HCT116 (cell line): ENCODE data around the gene STKLD1. TPM values are rescaled to one million over a fixed set of nuclear protein-coding genes. Genes with fewer than 3 reads are reported as not detected.

Experiments used
- ATAC-seq: fragments of 200-7000 bp; cut with Tn5 transposase; 2 replicates; pipeline ENCODE4 v1.9.1; 2020; ENCODE audit warnings: mild to moderate bottlenecking, moderate library complexity
- BruUV-seq: library from RNA; stranded (reverse); fragments of 400-500 nt; replicated peaks from 2 replicates; lab custom pipeline; 2021; lab: Mats Ljungman, UMichigan
- CTCF ChIA-PET: fragments of 300-600 bp; sonication (Branson Sonifier 250); formaldehyde crosslinking; loops from one replicate; lab custom pipeline; 2021; ENCODE audit warnings: antibody characterized with exemption; lab: Charles Lee
- POLR2A ChIA-PET: fragments of 300-600, 350-600 bp; sonication (Branson Sonifier 250); formaldehyde crosslinking; loops from one replicate; lab custom pipeline; 2021; ENCODE audit warnings: antibody characterized with exemption; lab: Charles Lee
- RAD21 ChIA-PET, 2 experiments: fragments of 300-600 bp; sonication (Branson Sonifier 250); formaldehyde crosslinking; loops; one replicate each; lab custom pipeline; 2023; ENCODE audit warnings: low total read pairs in 2 of 2; ENCODE audit not compliant: uncharacterized antibody in 2 of 2, unreplicated experiment in 2 of 2, low non-redundant PET in 1 of 2; lab: Charles Lee
- DNase-seq: peaks from one replicate; pipeline ENCODE4 v3.0.0-alpha.2; 2010; ENCODE audit warnings: low read depth, low spot score
- H2AFZ ChIP-seq: fragments of 200-600 bp; shearing (Covaris generic), sonication (generic); 2 replicates; pipeline ENCODE4 v1.6.1; 2017; ENCODE audit warnings: low read depth, mixed run types, mixed read lengths, antibody characterized with exemption, low read length; ENCODE audit not compliant: poor library complexity, severe bottlenecking
- H3K27ac ChIP-seq: 2 replicates; pipeline ENCODE4 v1.5.1; 2012; ENCODE audit warnings: low read depth, low read length
- H3K27me3 ChIP-seq: fragments of 200-600 bp; sonication (generic); 2 replicates; pipeline ENCODE4 v1.6.1; 2016; ENCODE audit warnings: mixed run types, low read length, mixed read lengths; ENCODE audit not compliant: insufficient read depth
- H3K36me3 ChIP-seq, 2 experiments: fragments of 200-500 bp in 1 of 2; fragments of 200-600 bp in 1 of 2; sonication (Bioruptor generic) in 1 of 2; sonication (generic) in 1 of 2; 2 replicates each; pipeline versions ENCODE4 v1.5.1 to v1.6.1; 2014 to 2016; ENCODE audit warnings: low read length in 2 of 2, inconsistent platforms in 1 of 2, mixed read lengths in 1 of 2, mixed run types in 1 of 2; ENCODE audit not compliant: insufficient read depth in 2 of 2, control insufficient read depth in 1 of 2
- H3K4me1 ChIP-seq, 2 experiments: fragments of 200-600 bp in 1 of 2; sonication (generic) in 1 of 2; 2 replicates each; pipeline versions ENCODE4 v1.5.1 to v1.6.1; 2012 to 2017; ENCODE audit warnings: low read length in 2 of 2, inconsistent platforms in 1 of 2, mild to moderate bottlenecking in 1 of 2, mixed read lengths in 1 of 2, mixed run types in 1 of 2, moderate library complexity in 1 of 2; ENCODE audit not compliant: insufficient read depth in 2 of 2, control insufficient read depth in 1 of 2
- H3K4me2 ChIP-seq: fragments of 200-600 bp; sonication (generic); 2 replicates; pipeline ENCODE4 v1.6.1; 2017; ENCODE audit warnings: mixed run types, low read length, mixed read lengths
- H3K4me3 ChIP-seq, 2 experiments: fragments of 200-600 bp in 1 of 2; sonication (generic) in 1 of 2; replicated peaks in 1 of 2; 2 replicates each; pipeline ENCODE4 v1.5.1; 2011 to 2016; ENCODE audit warnings: low read length in 2 of 2, control low read depth in 1 of 2, low read depth in 1 of 2, mild to moderate bottlenecking in 1 of 2, mixed read lengths in 1 of 2, mixed run types in 1 of 2
- H3K79me2 ChIP-seq: fragments of 200-600 bp; sonication (generic); 2 replicates; pipeline ENCODE4 v1.6.1; 2017; ENCODE audit warnings: mild to moderate bottlenecking, mixed run types, low read length, moderate library complexity, mixed read lengths; ENCODE audit not compliant: insufficient read depth
- H3K9ac ChIP-seq: fragments of 200-600 bp; sonication (generic); 2 replicates; pipeline ENCODE4 v1.6.1; 2016; ENCODE audit warnings: low read length, mixed read lengths
- H3K9me2 ChIP-seq: fragments of 200-600 bp; sonication (generic), shearing (Covaris generic); 2 replicates; pipeline ENCODE4 v1.6.1; 2017; ENCODE audit warnings: mixed run types, mild to moderate bottlenecking, moderate library complexity; ENCODE audit not compliant: insufficient read depth
- H3K9me3 ChIP-seq, 2 experiments: fragments of 200-500 bp in 1 of 2; fragments of 200-600 bp in 1 of 2; sonication (Bioruptor generic) in 1 of 2; sonication (generic) in 1 of 2; 2 replicates each; pipeline ENCODE4 v1.6.1; 2014 to 2017; ENCODE audit warnings: low read length in 2 of 2, mixed read lengths in 2 of 2, inconsistent platforms in 1 of 2, low read depth in 1 of 2, mild to moderate bottlenecking in 1 of 2, mixed run types in 1 of 2, moderate library complexity in 1 of 2; ENCODE audit not compliant: control insufficient read depth in 1 of 2, insufficient read depth in 1 of 2
- H4K20me1 ChIP-seq: fragments of 200-600 bp; sonication (generic), shearing (Covaris generic); 2 replicates; pipeline ENCODE4 v1.6.1; 2017; ENCODE audit warnings: mixed run types, mild to moderate bottlenecking, moderate library complexity; ENCODE audit not compliant: insufficient read depth
- CBX3 ChIP-seq: IDR thresholded peaks from 2 replicates; pipeline ENCODE4 v1.6.1; 2012; ENCODE audit warnings: low read depth
- CEBPB ChIP-seq: IDR thresholded peaks from 2 replicates; pipeline ENCODE4 v1.6.1; 2012; ENCODE audit warnings: low read depth
- EGR1 ChIP-seq: IDR thresholded peaks from 2 replicates; pipeline ENCODE4 v1.6.1; 2012; ENCODE audit warnings: low read depth
- EZH2 ChIP-seq: fragments of 200-600 bp; sonication (generic); IDR thresholded peaks from 2 replicates; pipeline ENCODE4 v1.6.1; 2017; ENCODE audit warnings: antibody characterized with exemption, mixed run types
- EZH2phosphoT487 ChIP-seq: fragments of 200-600 bp; IDR thresholded peaks from 2 replicates; pipeline ENCODE4 v1.6.1; 2018; ENCODE audit warnings: antibody characterized with exemption, borderline replicate concordance
- FOSL1 ChIP-seq: IDR thresholded peaks from 2 replicates; pipeline ENCODE4 v1.6.1; 2012; ENCODE audit warnings: low read depth
- JUND ChIP-seq: IDR thresholded peaks from 2 replicates; pipeline ENCODE4 v1.6.1; 2012
- POLR2A ChIP-seq: IDR thresholded peaks from 2 replicates; pipeline ENCODE4 v1.7.0; 2011; ENCODE audit warnings: borderline replicate concordance; ENCODE audit not compliant: insufficient read depth, insufficient read length; ENCODE audit errors: extremely low read depth
- POLR2AphosphoS5 ChIP-seq: IDR thresholded peaks from 2 replicates; pipeline ENCODE4 v1.6.1; 2011; ENCODE audit warnings: mild to moderate bottlenecking, low read depth, low read length, moderate library complexity
- ZBTB33 ChIP-seq: IDR thresholded peaks from 2 replicates; pipeline ENCODE4 v1.6.1; 2011; ENCODE audit warnings: mild to moderate bottlenecking, low read length, moderate library complexity; ENCODE audit not compliant: insufficient replicate concordance; ENCODE audit errors: extremely low read depth
- ZFX ChIP-seq: fragments of 450-650 bp; IDR thresholded peaks from 2 replicates; pipeline ENCODE4 v1.6.1; 2017
- ZNF274 ChIP-seq: fragments of 200-500 bp; sonication (Bioruptor generic); IDR thresholded peaks from 2 replicates; pipeline ENCODE4 v1.6.1; 2014; ENCODE audit warnings: mild to moderate bottlenecking, low read depth, low read length, inconsistent platforms
- intact Hi-C: fragments of 100-400 bp; cut with micrococcal nuclease; formaldehyde crosslinking; loops from 2 replicates; pipeline ENCODE4 v1.10.0; 2022
- total RNA-seq: library from RNA; stranded (reverse); gene quantifications from one replicate; pipeline ENCODE4 v1.2.1, GENCODE V29; 2021; ENCODE audit not compliant: unreplicated experiment

STKLD1 gene
- total RNA-seq, 1 experiment from 2014 or later = 0.37 TPM

- ChIA-PET POLR2A (no interaction called here), RAD21 (no interaction called here), CTCF (no interaction called here)
- Histone ChIP-seq H4K20me1 (no peaks in the 10 kb centered on the region), H3K4me1 (no peaks in the 10 kb centered on the region), H3K27ac (no peak overlapping the region), H3K9me2 (no peaks in the 10 kb centered on the region), H3K36me3 (no peaks in the 10 kb centered on the region), H3K4me3 (no peak overlapping the region), H3K79me2 (no peaks in the 10 kb centered on the region), H3K27me3 (no peaks in the 10 kb centered on the region), H3K9me3 (no peaks in the 10 kb centered on the region), H3K4me2 (no peak overlapping the region), H3K9ac (no peak overlapping the region), H2AFZ (no peak overlapping the region)
- ATAC-seq = no peak
- TF ChIP-seq EGR1 (no peak), FOSL1 (no peak), CEBPB (no peak), ZFX (no peak), POLR2AphosphoS5 (no peak), ZBTB33 (no peak), CBX3 (no peak), POLR2A (no peak), EZH2 (no peak), EZH2phosphoT487 (no peak), JUND (no peak), ZNF274 (no peak)
- intact Hi-C loops = no loop called here
- no peak for DNase-seq
- BruUV-seq = no TSS peak
These were observed 67.1 kb downstream of the STKLD1 start for GRCh38 chr9:133443248-133443647.
